HG03460 (cell line): ENCODE data around the gene ATF6.
"Not testable (repeated sequence)": the region's sequence is repeated elsewhere in the genome, so short reads cannot be mapped to it uniquely, and the experiment has no call there.

Experiments used
- ATAC-seq: cut with Tn5 transposase; IDR thresholded peaks from one replicate; pipeline ENCODE4 v1.9.1; 2021; ENCODE audit not compliant: unreplicated experiment

The ATF6 gene

GRCh38 chr1:161778522-161778921, 12.4 kb downstream of the ATF6 start:
- ATAC-seq = no peak

DNA sequence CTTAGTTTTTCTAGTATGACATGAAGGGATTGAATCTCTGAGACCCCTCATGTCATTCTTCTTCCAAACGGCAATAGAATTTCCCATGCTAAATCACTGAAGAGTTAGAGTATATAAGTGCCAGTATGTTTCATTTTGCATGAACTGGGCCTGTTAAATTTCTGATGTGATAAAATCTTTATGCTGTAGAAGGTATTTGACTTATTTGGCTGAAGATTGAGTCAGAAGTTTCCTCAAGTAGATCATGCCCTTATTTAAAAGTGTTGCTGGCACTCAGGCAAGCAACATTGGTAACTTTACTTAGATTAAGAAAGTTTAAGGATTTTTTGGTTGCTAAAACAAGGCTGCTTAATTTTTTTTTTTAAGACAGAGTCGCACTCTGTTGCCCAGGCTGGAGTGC, 13.3 kb downstream of the ATF6 start:
- ATAC-seq = no peak

- no peak for ATAC-seq
Measured at GRCh38 chr1:161781995-161782394, 15.9 kb downstream of the ATF6 start.

DNA sequence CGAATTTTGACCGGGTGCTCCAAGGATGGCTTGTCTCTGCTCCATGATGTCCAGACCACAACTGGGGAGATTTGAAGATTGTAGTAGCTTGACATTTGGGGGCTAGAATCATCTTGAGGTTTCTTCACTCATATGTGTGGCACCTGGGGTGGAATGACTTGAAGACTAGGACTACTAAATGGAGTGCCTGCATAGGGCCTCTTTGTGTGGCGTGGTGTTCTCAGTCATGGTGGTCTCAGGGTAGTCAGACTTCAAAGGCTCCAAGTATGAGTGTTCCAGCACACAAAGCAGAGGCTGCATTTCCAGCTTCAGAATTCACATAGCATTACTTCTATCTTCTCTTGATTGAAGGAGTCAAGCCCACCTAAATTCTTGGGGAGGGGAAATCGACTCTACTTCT, 16.8 kb downstream of the ATF6 start:
- ATAC-seq = no peak

GRCh38 chr1:161784968-161785367, 18.8 kb downstream of the ATF6 start:
- ATAC-seq = no peak

DNA sequence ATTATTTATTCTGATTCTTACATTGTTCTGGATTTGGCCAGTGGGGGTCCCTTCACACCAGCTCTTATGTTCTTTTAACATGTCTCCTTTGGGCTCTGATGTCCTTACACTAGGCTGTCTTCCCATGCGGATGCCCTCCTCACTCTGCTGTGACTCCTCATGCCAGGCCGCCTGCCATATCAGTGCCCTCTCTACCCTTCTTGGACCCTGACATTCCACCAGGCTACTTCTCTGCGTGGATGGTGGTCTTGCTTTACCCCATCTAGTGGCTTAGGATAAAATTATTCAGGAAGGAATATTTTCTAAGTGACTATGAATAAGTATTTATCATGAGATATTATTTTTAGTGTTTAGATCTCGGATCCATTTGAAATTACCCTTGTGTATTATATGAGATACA, 21.2 kb downstream of the ATF6 start:
- ATAC-seq = no peak

- no peak for ATAC-seq
Measured at GRCh38 chr1:161790587-161791317, 24.6 kb downstream of the ATF6 start.

DNA sequence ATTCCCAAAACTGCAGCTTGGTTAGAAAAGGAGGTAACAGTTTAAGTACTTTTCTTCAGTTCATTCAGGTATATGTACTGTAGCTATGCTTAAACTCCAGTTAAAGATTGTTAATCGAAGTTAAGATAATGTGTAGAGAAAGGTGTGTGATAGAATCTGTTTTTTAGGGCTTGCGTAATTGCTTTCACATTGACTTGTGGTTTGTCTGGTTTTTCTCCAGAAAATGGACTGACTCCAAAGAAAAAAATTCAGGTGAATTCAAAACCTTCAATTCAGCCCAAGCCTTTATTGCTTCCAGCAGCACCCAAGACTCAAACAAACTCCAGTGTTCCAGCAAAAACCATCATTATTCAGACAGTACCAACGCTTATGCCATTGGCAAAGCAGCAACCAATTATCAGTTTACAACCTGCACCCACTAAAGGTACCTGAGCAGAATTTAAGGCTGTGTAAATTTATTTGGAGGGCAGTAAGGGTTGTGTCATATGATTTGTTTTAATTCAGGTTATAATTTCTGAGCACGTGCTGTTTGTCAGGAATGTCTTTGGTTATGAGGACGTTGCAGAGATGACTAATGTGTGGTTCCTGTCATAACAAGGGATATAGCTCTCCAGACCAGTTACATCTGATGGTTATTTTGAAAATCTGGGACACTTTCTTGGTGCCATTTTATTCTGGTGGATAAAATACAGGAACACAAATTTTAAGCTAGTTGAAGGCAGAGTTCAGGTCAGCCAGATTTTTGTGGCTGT, 26.0 kb downstream of the ATF6 start:
- no peak for ATAC-seq

GRCh38 chr1:161792740-161793139, 26.6 kb downstream of the ATF6 start:
- ATAC-seq = no peak

- no peak for ATAC-seq
Measured at GRCh38 chr1:161799792-161800191, 33.7 kb downstream of the ATF6 start.

- ATAC-seq = no peak
Measured at GRCh38 chr1:161801955-161802354, 35.8 kb downstream of the ATF6 start.

DNA sequence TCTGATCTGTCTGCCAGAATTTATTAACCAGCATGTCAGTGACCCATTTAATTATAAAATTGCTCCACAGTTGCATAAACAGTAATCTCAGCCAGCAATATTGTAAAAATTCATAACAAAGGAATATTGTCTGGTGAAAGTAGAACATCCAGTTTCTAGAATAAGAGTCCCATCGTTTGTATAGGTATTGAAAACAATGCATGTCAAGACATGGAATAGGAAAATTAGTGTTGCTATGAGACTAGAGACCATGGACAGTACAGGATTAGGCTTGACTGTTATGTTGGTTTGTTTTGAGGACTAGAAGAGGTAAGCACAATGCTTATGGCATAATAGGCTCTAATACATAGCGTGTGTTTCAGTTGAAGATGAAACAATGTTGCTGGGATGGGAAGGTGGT, 37.1 kb downstream of the ATF6 start:
- no peak for ATAC-seq

- ATAC-seq = no peak
Measured at GRCh38 chr1:161805399-161806197, 39.5 kb downstream of the ATF6 start.

GRCh38 chr1:161809202-161809601, 43.1 kb downstream of the ATF6 start:
- ATAC-seq = not testable (repeated sequence)

DNA sequence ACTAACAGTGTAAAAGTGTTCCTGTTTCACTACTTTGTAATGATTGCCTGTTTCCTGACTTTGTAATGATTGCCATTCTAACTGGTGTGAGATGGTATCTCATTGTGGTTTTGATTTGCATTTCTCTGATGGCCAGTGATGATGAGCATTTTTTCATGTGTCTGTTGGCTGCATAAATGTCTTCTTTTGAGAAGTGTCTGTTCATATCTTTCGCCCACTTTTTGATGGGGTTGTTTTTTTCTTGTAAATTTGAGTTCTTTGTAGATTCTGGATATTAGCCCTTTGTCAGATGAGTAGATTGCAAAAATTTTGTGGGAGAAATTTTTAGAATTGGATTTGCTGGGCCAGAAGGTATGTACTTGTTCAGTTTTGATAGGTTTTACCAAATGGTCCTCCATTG, 43.5 kb downstream of the ATF6 start:
- ATAC-seq = not testable (repeated sequence)

DNA sequence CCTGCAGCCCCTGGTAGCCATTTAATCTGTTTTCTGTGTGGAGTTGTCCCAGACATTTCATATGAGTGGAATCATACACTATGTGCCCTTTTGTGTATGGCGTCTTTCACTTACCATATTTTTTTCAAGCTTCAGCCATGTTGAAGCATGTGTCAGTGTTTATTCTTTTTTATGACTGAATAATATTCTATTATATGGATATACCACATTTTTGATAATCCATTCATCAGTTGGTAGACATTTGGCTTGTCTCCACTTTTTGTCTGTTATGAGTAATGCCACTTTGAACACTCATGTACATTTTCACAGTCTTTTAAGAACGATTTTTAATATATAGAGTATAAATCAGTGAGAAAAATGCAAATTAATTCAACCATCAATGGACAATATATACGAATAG, 44.7 kb downstream of the ATF6 start:
- ATAC-seq = no peak

GRCh38 chr1:161816201-161816600, 50.1 kb downstream of the ATF6 start:
- no peak for ATAC-seq

DNA sequence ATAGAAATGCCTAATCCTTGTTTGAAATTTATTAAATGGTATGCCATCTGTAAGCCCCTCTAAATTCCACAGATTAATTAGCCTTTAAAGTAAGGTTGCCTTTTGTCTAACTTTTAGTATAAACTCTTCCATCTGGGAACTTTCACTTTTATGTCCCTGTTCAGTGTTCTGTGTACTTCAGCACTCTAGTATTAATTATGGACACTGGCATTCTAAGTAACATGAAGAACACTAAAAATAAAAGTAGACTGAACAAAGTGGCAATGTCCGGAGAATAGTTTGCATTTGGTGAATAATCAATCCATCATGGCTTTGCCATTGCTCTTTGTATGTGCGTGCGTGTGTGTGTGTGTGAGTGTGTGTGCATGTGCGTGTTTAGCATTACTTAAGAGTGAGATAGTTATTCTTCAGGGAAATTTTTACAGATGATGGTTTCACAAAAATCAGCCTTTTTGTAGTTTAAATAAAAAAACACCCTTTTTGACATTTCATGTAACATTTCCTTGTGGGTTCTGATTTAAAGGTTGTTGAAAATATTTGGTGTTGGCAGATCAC, 51.1 kb downstream of the ATF6 start:
- ATAC-seq = no peak

- no peak for ATAC-seq
Measured at GRCh38 chr1:161820914-161821313, 54.8 kb downstream of the ATF6 start.

GRCh38 chr1:161824618-161825017, 58.5 kb downstream of the ATF6 start:
- no peak for ATAC-seq

DNA sequence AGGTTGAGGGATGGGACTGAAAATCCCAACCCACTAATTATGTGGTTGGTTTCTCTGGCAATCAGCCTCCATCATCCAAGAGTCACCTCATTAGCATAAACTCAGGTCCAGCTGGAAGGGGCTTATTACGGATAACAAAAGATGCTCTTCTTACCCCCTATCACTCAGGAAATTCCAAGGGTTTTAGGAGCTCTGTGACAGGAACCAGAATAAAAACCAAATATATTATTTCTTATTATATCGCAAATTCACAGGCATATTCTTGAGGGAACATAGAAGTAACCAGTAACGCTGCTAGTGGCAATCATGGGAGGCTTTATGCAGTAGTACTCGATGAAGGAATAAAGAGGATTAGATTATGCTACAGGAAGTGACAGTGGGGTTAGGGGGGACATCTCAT, 59.7 kb downstream of the ATF6 start:
- no peak for ATAC-seq
